Naive B cell (primary cell): ENCODE data around the gene IRF3. TPM values are rescaled to one million over a fixed set of nuclear protein-coding genes. Genes with fewer than 3 reads are reported as not detected.
"Not testable (repeated sequence)": the region's sequence is repeated elsewhere in the genome, so short reads cannot be mapped to it uniquely, and the experiment has no call there.

Experiments used
- ATAC-seq, 2 donors: fragments of 150-1000 bp; cut with Tn5 transposase; 2 replicates each; pipeline ENCODE4 v1.10.0; 2021; ENCODE audit warnings: low read depth in 2 of 2, mild to moderate bottlenecking in 2 of 2, moderate library complexity in 2 of 2
- DNase-seq: peaks from one replicate; pipeline ENCODE4 v3.0.0; 2022
- H3K27ac Mint-ChIP-seq, 6 donors: one replicate each; pipeline ENCODE4 v1.8.0; 2020 to 2022; ENCODE audit warnings: mild to moderate bottlenecking in 6 of 6, mixed read lengths in 6 of 6, moderate library complexity in 5 of 6, inconsistent platforms in 2 of 6
- H3K27me3 Mint-ChIP-seq, 3 donors: one replicate each; pipeline ENCODE4 v1.8.0; 2021 to 2022; ENCODE audit warnings: mixed read lengths in 3 of 3, mild to moderate bottlenecking in 1 of 3
- H3K36me3 Mint-ChIP-seq, 2 donors: one replicate each; pipeline ENCODE4 v1.8.0; 2020 to 2022; ENCODE audit warnings: mixed read lengths in 2 of 2, inconsistent platforms in 1 of 2, mild to moderate bottlenecking in 1 of 2
- H3K4me1 Mint-ChIP-seq, 3 donors: one replicate each; pipeline ENCODE4 v1.8.0; 2020 to 2022; ENCODE audit warnings: mixed read lengths in 3 of 3, inconsistent platforms in 1 of 3, mild to moderate bottlenecking in 1 of 3, moderate library complexity in 1 of 3
- H3K4me3 Mint-ChIP-seq, 8 donors: one replicate each; pipeline ENCODE4 v1.8.0; 2020 to 2022; ENCODE audit warnings: mild to moderate bottlenecking in 8 of 8, mixed read lengths in 8 of 8, moderate library complexity in 8 of 8, inconsistent platforms in 2 of 8
- H3K9me3 Mint-ChIP-seq, 7 donors: one replicate each; pipeline ENCODE4 v1.8.0; 2020 to 2022; ENCODE audit warnings: mixed read lengths in 7 of 7, mild to moderate bottlenecking in 5 of 7, inconsistent platforms in 2 of 7, moderate library complexity in 1 of 7
- polyA plus RNA-seq, 6 donors: library from polyadenylated mRNA; unstranded; fragments of 300-500 nt; fragmentation: Illumina TruSeq; gene quantifications; one replicate each; pipeline ENCODE4 v1.2.3, GENCODE V29; 2021; ENCODE audit warnings: low read depth in 6 of 6

IRF3 gene
- polyA plus RNA-seq, 6 donors from 2014 or later: 39.3 to 60.5 (median 52.4) TPM

DNA sequence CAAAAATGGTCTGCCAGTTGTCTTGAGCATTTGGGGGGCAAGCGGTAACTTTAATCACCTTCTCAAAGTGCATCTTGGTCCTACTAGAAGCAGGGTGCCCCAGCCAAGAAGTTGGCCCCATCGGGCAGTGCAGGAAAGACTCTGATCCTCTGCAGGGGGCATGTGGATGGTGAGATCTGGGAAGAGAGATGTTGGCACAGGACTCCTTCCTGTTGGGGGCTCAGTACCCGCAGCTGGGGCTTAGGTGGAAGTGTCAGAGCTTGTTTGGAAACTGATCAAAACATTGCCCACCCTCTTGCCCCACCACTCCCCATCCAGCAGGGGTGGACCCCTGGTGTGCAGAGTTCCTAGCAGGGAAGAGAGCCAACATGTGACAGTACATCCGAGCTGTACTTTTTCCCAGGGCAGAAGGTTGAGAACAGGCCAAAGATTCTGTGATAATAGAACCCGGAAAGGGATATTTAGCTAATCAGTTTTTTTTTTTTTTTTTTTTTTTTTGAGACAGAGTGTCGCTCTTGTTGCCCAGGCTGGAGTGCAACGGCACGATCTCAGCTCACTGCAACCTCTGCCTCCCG lies 34.6 kb downstream of the IRF3 start:
- Mint-ChIP-seq H3K27me3 (no peaks in the 10 kb centered on the region), H3K36me3 (no peaks in the 10 kb centered on the region), H3K9me3 (no peaks in the 10 kb centered on the region), H3K4me3 (no peak overlapping the region), H3K4me1 (peaks cover 0 to 7% (median 0%) of the 10 kb centered on the region in 3 donors), H3K27ac (peak overlapping the region in 5 of 6 donors; percentile 9 to 73 (median 29))
- DNase-seq: no peak
- no peak for ATAC-seq

DNA sequence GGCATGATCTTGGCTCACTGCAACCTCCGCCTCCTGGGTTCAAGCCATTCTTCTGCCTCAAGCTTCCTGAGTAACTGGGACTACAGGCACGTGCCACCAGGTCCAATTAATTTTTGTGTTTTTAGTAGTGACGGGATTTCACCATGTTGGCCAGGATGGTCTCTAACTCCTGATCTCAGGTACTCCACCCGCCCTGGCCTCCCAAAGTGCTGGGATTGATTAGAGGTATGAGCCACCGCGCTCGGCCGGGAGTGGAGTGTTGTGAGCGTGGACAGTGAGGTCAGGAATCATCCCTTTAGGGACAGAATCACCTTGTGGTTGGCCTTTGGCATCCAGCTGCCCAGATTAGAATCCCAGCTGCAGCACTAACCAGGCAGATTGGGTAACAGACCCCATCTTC lies 36.0 kb downstream of the IRF3 start:
- Mint-ChIP-seq H3K36me3 (no peaks in the 10 kb centered on the region), H3K27ac (peak overlapping the region in 5 of 6 donors; percentile 12 to 82 (median 63)), H3K4me3 (no peak overlapping the region), H3K9me3 (no peaks in the 10 kb centered on the region), H3K4me1 (peaks cover 0 to 3% (median 0%) of the 10 kb centered on the region in 3 donors), H3K27me3 (no peaks in the 10 kb centered on the region)
- no peak for ATAC-seq
- DNase-seq: no peak

DNA sequence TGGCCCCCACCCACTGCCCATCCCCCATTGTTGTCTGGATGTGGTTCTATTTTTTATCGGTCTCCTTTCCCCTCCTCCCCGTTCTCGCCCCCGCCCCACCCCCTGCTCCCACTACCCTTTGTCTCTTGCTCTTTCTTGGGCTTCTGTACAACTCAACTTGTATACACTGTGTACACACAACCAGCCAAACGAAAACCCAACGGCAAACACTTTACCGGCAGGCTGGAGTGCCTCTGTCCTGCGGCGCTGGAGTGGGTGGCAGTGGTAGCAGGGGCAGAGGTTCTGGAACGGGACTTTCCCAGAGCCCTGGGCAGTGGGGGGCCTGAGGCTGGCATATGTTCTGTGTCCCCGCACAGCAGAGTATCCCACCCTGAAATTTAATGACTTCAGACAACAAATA lies 39.4 kb downstream of the IRF3 start:
- H3K4me3 Mint-ChIP-seq: peak overlapping the region in 1 of 8 donors; percentile 29

DNA sequence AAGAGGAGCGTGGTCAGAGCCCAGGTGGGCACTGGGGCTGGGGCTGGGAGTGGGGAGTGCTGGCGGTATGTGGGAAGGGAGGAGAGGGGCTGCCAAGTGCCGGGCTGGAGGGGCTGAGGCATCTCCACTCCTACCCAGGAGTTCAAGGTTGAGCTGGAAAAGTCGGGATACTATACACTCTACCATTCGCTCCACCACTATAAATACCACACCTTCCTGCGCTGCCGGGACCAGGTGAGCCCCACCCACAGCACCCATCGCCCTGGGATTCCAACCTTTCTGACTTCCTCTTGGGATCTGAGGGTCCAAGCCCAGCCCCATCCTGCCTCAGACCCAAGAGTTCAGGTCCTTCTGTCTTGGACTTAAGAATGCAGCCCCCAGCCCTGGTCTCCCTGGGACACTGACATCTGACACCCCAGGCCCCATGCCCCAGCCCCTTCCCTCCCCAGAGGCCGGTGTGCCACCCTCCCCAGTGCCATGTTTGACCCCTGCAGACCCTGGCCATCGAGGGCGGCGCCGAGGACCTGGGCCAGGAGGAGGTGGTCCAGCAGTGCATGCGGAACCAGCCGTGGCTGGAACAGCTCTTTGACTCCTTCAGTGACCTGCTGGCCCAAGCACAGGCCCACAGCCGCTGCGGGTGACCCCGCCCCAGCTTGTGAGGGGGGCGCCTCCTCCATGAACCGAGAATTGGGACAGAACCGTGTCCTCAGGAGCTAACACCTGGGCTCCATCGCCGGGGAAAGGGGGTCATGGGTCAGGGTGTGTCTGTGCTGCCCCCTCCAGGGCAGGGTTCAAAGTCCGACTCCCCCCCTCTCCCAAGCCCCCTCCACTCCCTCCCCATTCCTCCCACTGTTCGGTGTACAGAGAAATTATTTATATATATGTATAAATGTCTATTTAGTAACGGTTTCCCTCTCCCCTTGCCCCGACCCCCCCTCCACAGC lies 40.4 kb downstream of the IRF3 start:
- Mint-ChIP-seq H3K4me1 (peaks cover 0 to 5% (median 3%) of the 10 kb centered on the region in 3 donors), H3K27me3 (no peaks in the 10 kb centered on the region)

More for the DNA sequence above, 39.4 kb downstream of the IRF3 start:
- H3K36me3 Mint-ChIP-seq: no peaks in the 10 kb centered on the region
- peaks cover 0 to 5% (median 3%) of the 10 kb centered on the region in 3 donors for H3K4me1 Mint-ChIP-seq
- H3K27ac Mint-ChIP-seq: no peak overlapping the region
- no peaks in the 10 kb centered on the region for H3K27me3 Mint-ChIP-seq
- ATAC-seq (no peak), DNase-seq (no peak)
- no peaks in the 10 kb centered on the region for H3K9me3 Mint-ChIP-seq

DNA sequence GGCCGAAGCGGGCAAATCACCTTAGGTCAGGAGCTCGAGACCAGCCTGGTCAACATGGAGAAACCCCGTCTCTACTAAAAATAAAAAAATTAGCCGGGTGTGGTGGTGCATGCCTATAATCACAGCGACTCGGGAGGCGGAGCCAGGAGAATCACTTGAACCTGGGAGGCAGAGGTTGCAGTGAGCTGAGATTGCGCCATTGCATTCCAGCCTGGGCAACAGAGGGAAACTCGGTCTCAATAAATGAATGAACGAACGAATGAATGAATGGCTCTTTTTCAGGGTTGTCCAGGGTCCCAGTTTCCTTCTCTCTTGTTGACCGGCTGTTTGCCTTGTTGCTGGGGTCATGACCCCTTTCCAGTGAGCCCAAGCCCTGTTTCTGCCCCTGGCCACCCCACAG lies 47.8 kb downstream of the IRF3 start:
- Mint-ChIP-seq H3K36me3 (peaks cover 0 to 31% of the 10 kb centered on the region in 2 donors), H3K27ac (peak overlapping the region in 1 of 6 donors; percentile 27)
- H3K27me3 Mint-ChIP-seq: not testable (repeated sequence)

More for the DNA sequence above, 40.4 kb downstream of the IRF3 start:
- Mint-ChIP-seq H3K27ac (peak overlapping the region in 1 of 6 donors; percentile 82), H3K4me3 (no peak overlapping the region), H3K36me3 (no peaks in the 10 kb centered on the region), H3K9me3 (no peaks in the 10 kb centered on the region)
- ATAC-seq (no peak), DNase-seq (no peak)

GRCh38 chr19:49616945-49617344 lies 48.7 kb downstream of the IRF3 start:
- H3K36me3 Mint-ChIP-seq: peaks cover 0 to 31% of the 10 kb centered on the region in 2 donors
- no peak overlapping the region for H3K27ac Mint-ChIP-seq

More for the DNA sequence above, 47.8 kb downstream of the IRF3 start:
- H3K4me3 Mint-ChIP-seq, H3K9me3 Mint-ChIP-seq, ATAC-seq, DNase-seq: not testable (repeated sequence)
- peaks cover 0 to 19% (median 0%) of the 10 kb centered on the region in 3 donors for H3K4me1 Mint-ChIP-seq

DNA sequence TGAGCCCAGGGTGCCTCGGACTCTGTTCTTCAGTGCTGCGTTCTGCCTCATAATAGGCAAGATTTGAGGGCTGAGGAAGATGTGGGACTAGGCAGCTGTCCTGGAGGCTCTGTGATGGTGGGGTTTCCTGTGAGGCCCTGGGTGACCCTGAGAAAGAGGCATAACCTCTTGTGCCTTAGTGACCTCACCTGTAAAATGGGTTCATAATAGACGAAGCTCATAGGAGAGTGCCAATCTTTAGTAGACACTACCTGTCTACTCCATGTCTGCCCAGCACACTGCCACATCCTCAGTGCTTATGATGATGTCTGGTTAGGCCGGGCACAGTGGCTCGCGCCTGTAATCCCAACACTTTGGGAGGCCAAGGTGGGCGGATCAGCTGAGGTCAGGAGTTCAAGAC lies 49.1 kb downstream of the IRF3 start:
- Mint-ChIP-seq H3K4me3 (no peak overlapping the region), H3K27ac (no peak overlapping the region), H3K4me1 (peaks cover 4 to 23% (median 5%) of the 10 kb centered on the region in 3 donors), H3K27me3 (no peaks in the 10 kb centered on the region), H3K9me3 (peaks cover 0 to 6% (median 0%) of the 10 kb centered on the region in 7 donors), H3K36me3 (peaks cover 0 to 31% of the 10 kb centered on the region in 2 donors)
- ATAC-seq (no peak), DNase-seq (no peak)

More at GRCh38 chr19:49616945-49617344, 48.7 kb downstream of the IRF3 start:
- Mint-ChIP-seq H3K4me3 (no peak overlapping the region), H3K9me3 (peaks cover 0 to 6% (median 0%) of the 10 kb centered on the region in 7 donors), H3K4me1 (peaks cover 4 to 23% (median 5%) of the 10 kb centered on the region in 3 donors), H3K27me3 (no peaks in the 10 kb centered on the region)
- ATAC-seq: no peak
- DNase-seq: no peak

GRCh38 chr19:49615861-49616260 lies 49.8 kb downstream of the IRF3 start:
- Mint-ChIP-seq H3K27me3 (no peaks in the 10 kb centered on the region), H3K27ac (no peak overlapping the region), H3K4me1 (peaks cover 4 to 23% (median 5%) of the 10 kb centered on the region in 3 donors), H3K36me3 (peaks cover 0 to 31% of the 10 kb centered on the region in 2 donors), H3K9me3 (peaks cover 0 to 6% (median 0%) of the 10 kb centered on the region in 7 donors), H3K4me3 (no peak overlapping the region)
- ATAC-seq (no peak), DNase-seq (no peak)

DNA sequence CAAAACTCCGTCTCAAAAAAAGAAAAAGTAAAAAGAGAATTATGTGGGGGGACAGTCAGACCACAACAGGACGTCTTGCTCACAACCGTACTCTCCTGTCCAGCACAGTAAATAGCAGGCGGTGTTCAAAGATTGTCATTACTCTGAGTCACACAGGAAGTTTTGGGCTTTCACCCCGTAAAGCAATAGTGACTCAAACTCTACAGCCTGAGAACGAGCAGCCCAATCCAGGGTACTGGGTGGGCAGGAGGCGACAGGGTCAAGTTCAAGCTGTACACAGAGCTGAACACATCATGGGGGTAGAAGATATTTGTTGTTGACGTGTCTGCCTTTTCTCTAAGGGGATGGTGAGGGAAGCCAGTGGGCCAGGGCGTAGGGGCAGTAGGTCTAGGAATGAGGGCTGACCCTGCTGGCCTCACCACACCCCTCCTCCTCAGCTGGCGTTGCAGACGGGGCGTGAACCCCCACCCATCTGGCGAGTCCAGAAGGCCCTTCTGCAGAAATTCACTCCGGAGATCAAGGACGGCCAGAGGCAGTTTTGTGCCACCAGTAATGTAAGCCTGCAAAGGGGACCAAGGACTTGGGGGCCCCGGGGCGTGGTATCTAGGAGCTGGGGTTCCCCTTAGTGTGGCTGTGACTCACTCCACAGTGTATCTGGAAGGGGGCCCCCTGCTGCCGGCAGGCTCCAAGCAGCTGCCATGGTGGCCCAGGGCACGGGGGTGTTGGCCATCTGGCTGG lies 51.4 kb downstream of the IRF3 start:
- ATAC-seq (no peak), DNase-seq (no peak)
- H3K9me3 Mint-ChIP-seq: peaks cover 0 to 6% (median 0%) of the 10 kb centered on the region in 7 donors
- peaks cover 4 to 23% (median 5%) of the 10 kb centered on the region in 3 donors for H3K4me1 Mint-ChIP-seq
- H3K27me3 Mint-ChIP-seq: no peaks in the 10 kb centered on the region
- H3K4me3 Mint-ChIP-seq: no peak overlapping the region
- H3K27ac Mint-ChIP-seq: peak overlapping the region in 5 of 6 donors; percentile 30 to 84 (median 49)
- peaks cover 0 to 31% of the 10 kb centered on the region in 2 donors for H3K36me3 Mint-ChIP-seq

- peaks cover 0 to 6% (median 0%) of the 10 kb centered on the region in 7 donors for H3K9me3 Mint-ChIP-seq
- H3K4me1 Mint-ChIP-seq: peaks cover 4 to 18% (median 5%) of the 10 kb centered on the region in 3 donors
- DNase-seq (no peak), ATAC-seq (no peak)
- H3K27me3 Mint-ChIP-seq: no peaks in the 10 kb centered on the region
- H3K4me3 Mint-ChIP-seq: no peak overlapping the region
- H3K27ac Mint-ChIP-seq: peak overlapping the region in 1 of 6 donors; percentile 41
- peaks cover 0 to 23% of the 10 kb centered on the region in 2 donors for H3K36me3 Mint-ChIP-seq
Measured at GRCh38 chr19:49613374-49613773, 52.3 kb downstream of the IRF3 start.
